Thoracic aorta endothelial cell (primary cell): ENCODE results near the gene NXPH2. TPM values are rescaled to one million over a fixed set of nuclear protein-coding genes. Genes with fewer than 3 reads are reported as not detected.

Experiments used
- total RNA-seq: library from RNA; depleted of rRNA; stranded (reverse); fragments of >200 nt; gene quantifications from 2 replicates; pipeline ENCODE4 v1.2.3, GENCODE V29; 2012

The NXPH2 gene
- not detected in 2 replicates for total RNA-seq

GRCh38 chr2:138779781-138780445 lies at the start of gene NXPH2:
Gene NXPH2 (minus strand): TSS chr2:138780390. CDS start chr2:138780241, 149 bp downstream.

